HG03432 (cell line): ENCODE results near the gene RAB24.

Experiments
- ATAC-seq: cut with Tn5 transposase; IDR thresholded peaks from one replicate; pipeline ENCODE4 v1.9.1; 2021; ENCODE audit warnings: mild to moderate bottlenecking, moderate library complexity; ENCODE audit not compliant: unreplicated experiment

Gene RAB24

DNA sequence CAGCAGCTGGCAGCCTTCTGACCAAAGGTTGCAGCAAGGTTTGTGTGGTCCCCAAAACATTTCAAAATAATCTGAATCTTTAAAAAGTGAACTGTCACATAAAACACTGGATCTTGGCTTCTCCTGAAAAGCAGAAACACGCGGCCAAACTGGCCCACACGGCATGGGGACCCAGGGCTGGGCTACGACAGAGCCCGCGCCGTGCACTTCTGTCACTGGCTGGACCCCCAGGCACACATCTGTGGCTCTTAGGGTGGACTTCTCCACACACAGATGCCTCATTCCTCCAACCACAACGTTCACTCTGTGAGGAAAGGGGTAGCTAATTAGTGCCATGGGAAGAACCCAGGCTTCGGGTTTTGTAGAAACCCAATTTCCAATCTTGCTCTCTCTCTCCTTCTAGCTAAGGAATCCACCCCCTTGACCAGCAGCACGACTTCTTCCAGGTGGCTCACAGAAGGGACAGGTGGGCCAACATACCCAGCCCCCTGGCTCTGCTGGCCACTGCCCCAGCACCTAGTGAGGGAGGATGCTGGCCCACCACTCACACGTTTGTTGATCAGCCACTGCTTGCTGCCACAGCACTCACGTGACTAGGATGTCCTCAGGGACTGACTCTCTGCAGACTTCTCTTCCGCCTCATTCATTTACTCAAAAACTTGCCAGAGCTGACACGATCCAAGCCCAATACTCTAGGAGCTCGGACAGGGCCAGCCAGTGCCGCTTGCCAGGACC lies 30.1 kb upstream of the RAB24 start:
- no peak for ATAC-seq

DNA sequence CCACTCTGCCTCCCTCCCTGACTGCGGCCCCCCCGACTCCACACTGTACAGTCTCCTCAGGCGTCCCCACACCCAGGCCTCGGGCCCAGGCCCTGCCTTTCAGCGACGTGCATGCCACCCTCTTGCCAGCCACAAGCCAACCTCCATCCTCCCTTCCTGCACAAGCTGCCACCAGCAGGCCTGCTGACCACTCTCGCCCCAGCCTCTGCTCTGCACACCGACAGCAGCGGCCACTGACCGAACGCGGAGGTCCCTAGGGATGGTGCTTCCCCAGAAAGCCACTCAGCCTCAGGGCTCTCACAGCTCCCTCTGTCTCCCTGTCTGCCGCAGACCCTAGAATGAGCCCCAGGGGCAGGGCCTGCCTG lies 29.4 kb upstream of the RAB24 start:
- ATAC-seq: no peak

DNA sequence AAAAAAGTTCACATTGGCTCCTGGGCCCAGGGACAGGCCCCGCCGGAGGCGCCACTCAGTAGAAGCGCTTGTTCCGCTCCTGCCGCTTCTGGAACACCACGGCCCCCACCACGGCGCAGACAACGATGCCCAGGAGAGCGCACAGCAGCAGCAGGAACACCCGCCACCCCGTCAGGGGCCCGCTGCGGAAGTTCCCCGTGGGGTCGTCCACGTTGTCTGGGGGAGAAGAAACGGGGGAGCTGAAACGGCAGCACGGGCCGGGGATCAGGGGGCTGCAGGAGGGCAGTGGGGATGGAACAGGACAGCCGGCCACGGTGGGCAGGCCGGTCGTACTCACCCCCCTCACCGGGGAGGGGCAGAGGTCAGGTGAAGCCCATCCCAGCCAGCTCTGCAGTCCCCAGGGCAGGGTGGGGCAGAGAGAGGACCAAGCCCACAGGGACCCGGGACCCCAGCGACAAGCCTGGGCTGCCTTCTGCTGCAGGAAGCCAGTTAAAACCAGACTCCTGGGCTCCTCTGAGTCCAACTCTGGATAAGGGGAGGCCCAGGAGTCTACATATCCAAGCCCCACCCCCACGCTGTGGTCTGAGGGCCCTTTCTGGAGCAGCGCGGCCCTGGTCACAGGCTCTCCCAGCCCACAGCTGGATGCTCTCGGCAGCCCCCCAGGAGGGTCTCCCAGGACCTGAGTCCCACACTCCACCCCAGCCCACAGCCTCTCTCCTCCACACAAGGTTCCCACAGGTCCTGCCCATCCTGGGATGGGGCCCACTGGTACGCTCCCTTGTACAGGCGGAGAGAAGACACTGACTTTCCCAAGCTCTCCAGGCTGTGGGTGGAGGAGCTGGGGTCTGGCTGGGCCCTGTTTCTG lies 28.7 kb upstream of the RAB24 start:
- ATAC-seq: no peak

DNA sequence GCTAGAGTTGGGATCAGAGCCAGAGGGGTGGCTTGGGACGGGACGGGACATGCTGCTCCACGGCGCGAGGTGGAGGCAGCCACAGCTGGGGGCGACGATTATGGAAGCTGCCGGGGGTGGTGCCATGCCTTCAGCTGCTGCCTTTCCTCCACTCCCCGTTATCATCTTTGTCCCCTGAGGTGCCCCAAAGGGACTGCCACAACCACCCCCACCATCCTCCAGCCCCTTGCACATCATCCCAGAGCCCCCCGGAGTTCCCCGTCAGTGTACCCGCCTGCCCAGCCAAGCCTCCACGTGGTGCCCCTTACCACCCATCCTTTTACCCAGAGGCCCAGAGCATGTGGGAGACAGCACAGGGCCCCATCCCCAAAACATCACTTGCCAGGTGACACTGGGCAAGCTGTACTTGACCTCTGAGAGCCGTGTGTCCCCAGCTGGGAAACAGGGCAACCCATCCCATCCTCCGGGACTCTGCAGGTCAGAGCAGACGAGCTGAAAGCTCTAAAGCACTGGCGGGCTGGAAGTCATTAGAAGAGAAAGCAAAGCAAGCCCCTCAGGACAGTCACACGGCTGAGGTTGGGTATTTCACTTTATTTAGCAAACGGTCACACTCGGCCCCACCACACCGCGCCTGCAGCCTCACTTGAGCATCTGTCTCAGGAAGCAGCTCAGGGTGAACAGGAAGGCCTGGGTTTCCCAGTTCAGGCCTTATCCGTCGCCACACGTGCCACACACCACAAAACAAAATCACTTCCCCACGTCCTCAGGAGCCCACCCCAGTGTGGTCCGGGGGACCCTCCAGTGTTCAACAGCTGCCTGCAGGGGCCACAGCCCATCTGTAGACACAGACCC lies 27.7 kb upstream of the RAB24 start:
- ATAC-seq: no peak

DNA sequence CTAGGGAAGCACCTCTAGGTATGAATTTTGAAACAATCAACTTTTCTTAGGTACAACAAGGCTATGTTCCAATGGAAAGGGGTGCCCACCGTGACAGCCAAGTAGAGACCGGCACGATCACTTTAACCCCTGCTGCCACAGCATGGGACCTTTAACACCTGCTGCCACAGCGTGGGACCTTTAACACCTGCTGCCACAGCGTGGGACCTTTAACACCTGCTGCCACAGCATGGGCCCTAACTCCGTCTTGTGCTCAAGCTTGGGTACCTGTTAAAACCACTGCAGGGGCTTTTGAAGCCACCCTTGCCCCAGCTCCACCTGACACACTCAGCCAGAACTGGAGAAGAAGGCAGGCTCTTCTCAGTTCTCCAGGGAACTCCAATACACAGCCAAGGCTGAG lies 26.4 kb upstream of the RAB24 start:
- ATAC-seq: no peak

DNA sequence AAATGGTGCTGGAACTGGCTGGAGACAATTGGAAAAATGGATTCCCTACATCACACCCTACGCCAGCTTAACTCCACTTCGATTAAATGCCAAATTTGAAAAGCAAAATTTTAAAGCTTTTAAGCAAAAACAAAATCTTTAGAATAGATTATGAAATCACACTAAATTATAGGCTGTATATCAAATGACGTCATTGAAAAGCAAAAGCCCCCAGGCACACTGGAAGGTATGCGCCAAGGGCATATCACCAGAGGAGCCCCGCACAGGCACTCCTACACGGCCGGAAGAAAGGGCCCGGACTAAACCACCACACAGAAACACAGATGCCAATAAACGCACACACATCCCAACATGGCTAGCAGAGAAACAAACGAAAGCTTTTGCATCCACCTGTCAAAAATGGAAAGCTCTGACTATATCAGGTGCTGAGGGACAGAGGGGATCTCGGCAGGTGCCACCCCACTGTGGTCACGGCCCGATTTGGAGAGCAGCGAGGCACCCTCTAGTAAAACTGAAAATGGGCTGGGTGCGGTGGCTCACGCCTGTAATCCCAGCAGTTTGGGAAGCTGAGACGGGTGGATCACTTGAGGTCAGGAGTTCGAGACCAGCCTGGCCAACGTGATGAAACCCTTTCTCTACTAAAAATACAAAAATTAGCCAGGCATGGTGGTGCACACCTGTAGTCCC lies 25.2 kb upstream of the RAB24 start:
- ATAC-seq: no peak

DNA sequence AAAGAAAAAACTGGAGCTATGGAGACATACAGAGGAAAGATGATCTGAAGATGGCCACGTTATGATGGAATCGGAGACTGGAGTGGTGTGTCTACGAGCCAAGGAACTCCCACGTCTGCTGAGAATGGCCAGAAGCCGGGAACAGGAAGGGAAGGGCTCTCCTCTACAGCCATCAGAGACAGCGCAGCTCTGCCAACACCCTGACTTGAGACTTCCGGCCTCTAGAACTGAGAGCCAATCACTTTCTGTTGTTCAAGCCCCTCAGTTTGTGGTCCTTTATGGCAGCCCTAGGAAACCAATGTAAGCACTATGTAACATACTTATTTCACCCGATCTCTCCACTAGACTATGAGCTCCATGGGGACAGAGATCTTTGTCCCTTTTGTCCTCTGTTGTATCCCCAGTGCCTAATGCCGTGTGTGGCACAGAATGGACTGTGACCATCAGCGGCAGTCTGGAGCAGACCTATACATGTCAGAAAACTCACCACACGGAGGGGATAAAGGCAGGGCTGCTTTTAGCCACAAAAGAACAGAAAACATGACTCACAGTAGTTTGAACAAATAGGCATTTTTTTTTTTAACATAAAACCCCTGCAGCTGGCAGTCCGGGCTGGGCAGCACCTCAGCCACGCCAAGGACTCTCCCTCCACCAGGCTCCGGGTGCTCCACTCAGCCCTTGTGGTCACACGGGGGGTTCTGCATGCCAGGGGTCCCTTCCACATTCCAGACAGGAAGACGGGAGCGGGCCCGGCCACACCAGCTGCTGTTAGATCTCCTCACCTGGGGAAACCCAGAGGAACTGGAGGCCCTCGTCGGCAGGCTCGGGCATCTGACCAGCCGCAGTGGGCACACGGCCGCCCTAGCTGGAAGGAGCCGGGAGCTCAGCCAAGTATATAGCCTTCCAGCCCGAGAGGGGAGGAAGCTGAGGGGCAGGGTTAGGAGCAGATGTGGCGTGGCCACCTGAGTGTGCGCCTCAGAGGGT lies 24.3 kb upstream of the RAB24 start:
- no peak for ATAC-seq

DNA sequence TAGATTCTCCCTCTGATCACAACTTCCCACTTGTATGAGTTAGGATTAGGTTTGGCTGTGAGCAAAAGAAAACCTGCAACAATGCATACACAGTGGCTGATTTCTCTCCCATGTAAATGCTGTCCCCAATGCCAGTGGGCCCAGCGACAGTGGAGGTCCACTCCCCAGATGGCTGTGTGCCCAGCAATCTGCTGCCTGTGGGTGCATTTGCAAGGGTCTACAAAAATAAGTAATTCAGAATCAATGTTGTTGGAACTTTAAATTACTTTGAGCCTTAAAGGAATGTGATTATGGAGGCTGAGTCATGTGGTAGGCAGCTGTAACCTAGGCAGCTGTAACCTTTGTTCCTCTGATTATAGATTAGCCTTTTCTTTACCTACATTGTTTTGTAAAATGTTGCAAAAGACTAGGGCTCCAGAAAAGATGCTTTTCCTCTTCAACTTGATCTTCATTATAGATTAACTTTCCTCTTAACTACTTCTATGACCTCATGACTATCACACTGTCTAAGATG lies 22.4 kb upstream of the RAB24 start:
- ATAC-seq: no peak

DNA sequence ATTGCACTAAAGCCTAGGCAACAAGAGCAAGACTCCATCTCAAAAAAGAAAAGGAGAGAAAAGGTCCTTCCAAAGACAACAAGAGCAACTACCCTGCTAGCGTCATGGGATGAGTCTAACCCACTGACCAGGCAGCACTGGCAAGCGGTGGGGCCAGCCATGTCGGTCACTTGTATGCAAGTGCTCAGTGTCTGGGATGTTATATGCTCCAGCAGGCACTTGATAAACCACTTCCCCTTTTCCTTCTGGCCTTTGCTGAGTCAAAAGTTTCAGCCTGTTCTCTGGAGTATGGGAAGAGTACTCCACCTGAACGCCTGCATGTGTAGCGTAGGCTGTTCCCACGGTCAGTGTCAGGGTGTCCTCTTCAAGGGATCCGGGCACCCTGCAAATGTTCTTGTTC lies 17.4 kb upstream of the RAB24 start:
- no peak for ATAC-seq

DNA sequence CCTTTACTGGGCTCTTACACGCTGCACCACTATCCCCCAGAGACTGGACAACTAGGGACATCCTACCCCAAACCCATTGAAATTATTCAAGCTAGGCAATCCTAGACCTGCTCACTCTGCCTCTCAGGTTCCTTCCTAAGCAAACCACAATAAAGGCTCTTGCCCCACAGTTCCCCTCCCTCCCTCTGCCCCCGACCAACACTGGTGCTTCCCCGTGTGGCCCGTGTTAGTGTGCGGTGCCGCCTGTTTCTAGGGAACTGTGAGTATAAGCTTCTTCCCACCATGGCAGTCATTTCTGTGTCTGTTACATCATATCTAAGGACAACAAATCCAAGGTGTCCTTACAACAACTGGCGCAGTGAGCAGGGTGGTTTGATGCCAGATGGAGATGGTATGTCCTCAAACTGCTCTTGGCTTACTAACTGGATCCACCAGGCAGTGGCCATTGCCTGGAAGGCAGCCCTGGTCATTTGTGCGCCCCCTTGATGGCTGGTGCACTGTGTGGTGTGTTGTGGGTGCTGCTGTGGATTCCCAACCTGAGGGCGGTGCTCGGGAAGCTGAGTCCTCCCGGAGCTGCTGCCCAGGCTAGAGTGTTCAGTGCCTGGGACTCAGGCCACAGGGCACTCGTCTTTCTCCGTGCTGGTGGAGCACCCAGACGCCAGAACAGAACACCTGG lies 16.5 kb upstream of the RAB24 start:
- ATAC-seq: no peak

DNA sequence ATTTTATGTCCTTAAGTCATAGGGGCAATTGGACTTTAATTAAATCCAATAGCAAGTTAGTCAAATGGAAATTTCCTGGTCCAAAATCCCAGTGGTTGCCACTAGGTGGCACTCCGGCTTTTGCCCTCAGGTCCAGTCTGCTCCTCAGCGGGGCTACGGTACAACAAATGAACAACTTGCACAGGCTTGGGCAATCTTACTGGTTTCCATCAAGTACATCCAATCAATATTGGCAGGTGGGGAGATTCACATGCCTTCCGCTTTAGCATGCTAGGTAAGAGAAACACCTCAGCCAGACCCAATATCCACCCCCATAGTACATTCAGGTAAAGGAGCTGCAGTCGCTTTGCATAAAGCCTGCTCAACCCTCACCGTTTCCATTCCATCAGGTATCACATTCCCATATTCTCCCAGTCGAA lies 14.4 kb upstream of the RAB24 start:
- ATAC-seq: peak; percentile 48

DNA sequence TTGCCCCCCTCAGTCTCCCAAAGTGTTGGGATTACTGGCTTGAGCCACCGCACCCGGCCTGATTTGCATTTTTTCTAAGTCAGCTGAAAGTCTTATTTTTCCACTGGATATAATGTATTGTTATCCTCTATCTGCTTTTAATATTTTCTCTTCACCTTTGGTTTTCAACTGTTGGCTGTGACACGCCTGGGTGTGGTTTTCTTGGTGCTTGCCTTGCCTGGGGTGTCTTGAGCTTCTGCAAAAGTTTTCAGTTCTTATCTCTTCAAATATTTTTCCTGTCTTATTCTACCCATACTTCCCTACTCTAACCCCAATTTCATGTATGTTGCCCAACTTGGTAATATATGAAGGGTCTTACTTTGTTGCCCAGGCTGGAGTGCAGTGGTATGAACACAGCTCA lies 12.5 kb upstream of the RAB24 start:
- ATAC-seq: no peak

DNA sequence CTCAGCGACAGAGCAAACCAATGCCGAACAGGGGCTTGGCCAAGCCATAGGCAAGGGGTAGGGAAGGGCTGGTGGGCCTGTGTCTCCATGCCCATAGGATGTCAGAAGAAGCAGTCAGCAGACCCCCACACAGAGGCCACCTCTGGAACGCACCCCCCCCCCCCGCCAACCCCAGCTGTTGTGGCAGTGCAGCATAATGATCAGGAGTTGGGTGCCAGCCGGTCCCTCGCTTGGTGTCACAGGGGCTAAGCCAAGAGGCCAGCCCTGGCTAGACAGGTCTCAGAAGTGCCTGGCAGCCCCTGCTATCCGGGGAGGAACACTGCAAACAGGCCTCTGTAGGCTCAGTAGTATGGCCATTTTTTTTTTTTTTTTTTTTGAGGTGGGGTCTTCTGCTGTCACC lies 11.9 kb upstream of the RAB24 start:
- ATAC-seq: no peak

DNA sequence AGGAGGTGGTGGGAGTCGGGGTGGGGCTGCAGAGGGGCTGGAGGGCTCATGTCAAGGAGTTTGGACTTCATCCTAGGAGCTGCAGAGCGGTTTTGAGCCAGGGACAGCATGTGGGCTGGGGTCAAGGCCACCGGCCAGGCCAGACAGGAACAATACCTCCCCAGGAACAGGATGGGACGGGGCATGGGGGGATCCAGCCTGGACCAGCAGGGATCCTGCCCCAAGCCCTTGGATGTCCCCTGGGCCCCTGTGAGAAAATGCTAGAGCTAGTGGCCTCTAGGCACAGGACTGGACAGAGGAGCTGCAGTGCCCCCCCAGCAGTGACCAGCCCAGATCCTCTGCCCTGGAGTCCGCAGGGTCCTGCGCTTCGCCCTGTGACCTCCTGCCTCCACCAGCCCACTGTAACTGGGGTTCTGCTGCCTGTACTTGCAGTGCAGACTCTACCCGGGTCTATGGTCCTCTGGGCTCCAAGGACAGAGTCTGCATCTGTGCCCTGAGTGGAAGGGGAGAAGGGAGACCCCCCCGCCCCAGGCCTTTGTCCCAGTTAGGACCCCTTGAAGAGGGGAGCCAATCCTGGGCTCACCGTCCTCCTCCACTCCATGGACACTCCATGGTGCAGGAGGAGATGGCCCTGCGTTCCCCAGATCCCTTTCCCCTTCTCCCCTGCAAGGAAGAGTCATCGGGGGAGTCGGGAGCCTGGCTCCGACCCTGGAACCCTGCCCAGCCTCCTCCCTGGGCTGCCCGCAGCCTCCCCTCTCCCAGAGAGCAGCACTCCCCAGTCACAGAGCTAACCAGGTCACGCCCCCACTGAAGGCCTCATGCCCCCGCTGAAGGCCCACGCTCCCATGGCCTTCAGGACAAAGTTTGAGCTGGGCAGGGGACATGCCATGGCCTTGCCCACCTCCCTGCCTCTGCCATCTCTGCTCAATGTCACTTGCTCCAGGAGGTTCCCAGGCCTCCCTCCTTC lies 11.1 kb upstream of the RAB24 start:
- no peak for ATAC-seq

DNA sequence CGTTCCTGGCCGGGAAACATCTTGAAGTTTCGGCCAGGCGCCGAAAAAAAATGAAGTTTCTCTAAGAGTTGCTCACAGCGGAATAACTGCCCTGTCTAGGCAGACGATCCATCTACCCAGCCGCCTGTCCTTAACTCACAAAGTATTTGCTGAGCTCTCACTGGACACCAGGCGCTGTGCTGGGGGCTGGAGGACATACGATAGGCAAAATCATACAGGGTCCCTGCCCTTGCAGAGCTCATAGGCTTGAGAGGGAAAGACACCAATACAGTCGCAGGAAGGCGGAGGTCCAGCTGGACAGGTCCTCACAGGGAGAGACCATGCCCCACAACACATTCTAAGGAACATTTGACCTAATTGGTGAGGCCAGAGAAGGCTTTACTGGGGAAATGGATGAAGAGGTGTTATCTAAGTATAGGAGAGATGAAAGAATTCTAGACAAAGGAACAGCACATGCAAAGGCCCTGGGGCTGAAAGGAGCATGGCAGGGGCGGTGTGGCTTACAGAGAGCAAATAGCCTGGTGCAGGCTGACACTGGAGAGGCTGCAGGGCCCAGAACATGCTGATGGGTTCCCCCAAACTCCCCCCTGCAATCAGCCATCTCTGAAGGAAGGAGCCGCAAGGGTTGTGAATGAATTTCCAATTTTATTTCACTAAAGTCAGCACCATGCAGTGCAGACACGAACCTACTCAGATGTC lies 10.2 kb upstream of the RAB24 start:
- no peak for ATAC-seq

DNA sequence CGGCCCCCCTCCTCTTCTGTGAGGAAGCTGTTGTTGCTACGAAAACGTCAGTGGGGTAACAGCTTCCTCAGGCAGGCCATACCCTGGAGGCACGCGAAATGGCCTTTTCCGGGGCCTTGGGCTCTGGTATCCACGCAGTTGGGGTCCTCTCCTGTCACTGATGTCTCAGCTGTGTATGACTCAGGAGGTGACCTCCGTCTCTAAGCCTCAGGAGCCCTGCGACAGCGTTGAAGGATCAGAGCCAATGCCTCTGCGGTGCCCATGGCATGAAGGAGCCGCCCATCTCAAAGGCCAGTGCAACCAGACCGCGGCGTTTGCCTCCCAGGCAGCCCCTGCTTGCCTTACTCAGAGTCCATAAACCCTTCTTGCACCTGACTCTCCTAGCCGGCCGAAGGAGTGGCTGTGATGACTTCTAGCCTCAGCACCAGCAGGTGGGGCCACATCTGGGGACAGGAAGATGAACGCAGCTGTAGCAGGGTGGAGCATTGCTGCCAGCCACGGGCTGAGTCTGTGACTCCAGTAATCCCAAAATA lies 9.2 kb upstream of the RAB24 start:
- ATAC-seq: peak; percentile 20
